HG02763 (cell line): ENCODE data around the gene GPR6.

ENCODE experiments used
- ATAC-seq: cut with Tn5 transposase; IDR thresholded peaks from one replicate; pipeline ENCODE4 v1.9.1; 2021; ENCODE audit warnings: mild to moderate bottlenecking, moderate library complexity; ENCODE audit not compliant: unreplicated experiment

GPR6 gene

GRCh38 chr6:109978174-109979032 lies at the start of gene GPR6:
Gene GPR6 (plus strand): TSS chr6:109978311. CDS start chr6:109979113, 802 bp downstream.
- ATAC-seq = no peak

- no peak for ATAC-seq
These were observed 43.8 kb upstream of the GPR6 start for GRCh38 chr6:109934293-109934692.

GRCh38 chr6:109939654-109940053 lies 38.5 kb upstream of the GPR6 start:
- no peak for ATAC-seq

- ATAC-seq = no peak
These were observed 33.7 kb upstream of the GPR6 start for GRCh38 chr6:109944448-109944847.

GRCh38 chr6:109945091-109945490 lies 33.0 kb upstream of the GPR6 start:
- no peak for ATAC-seq

GRCh38 chr6:109946979-109947378 lies 31.1 kb upstream of the GPR6 start:
- ATAC-seq = no peak

- no peak for ATAC-seq
These were observed 28.6 kb upstream of the GPR6 start for GRCh38 chr6:109949281-109950065.

GRCh38 chr6:109955491-109955890 lies 22.6 kb upstream of the GPR6 start:
- no peak for ATAC-seq

GRCh38 chr6:109958626-109959025 lies 19.5 kb upstream of the GPR6 start:
- ATAC-seq = no peak

- ATAC-seq = no peak
These were observed 16.5 kb upstream of the GPR6 start for GRCh38 chr6:109961611-109962041.

- ATAC-seq = no peak
These were observed 15.8 kb upstream of the GPR6 start for GRCh38 chr6:109962271-109962670.

GRCh38 chr6:109963598-109964170 lies 14.4 kb upstream of the GPR6 start:
- ATAC-seq = no peak

- no peak for ATAC-seq
These were observed 13.2 kb upstream of the GPR6 start for GRCh38 chr6:109964949-109965348.

- ATAC-seq = no peak
These were observed 11.8 kb upstream of the GPR6 start for GRCh38 chr6:109966299-109966698.

- ATAC-seq = no peak
These were observed 329 bp upstream of the GPR6 start for GRCh38 chr6:109977791-109978173.

GRCh38 chr6:109979033-109979921 lies 1.2 kb downstream of the GPR6 start:
- ATAC-seq = no peak

GRCh38 chr6:109984410-109984809 lies 6.3 kb downstream of the GPR6 start:
- no peak for ATAC-seq

- ATAC-seq = no peak
These were observed 9.1 kb downstream of the GPR6 start for GRCh38 chr6:109987196-109987595.

GRCh38 chr6:109991201-109992101 lies 13.3 kb downstream of the GPR6 start:
- no peak for ATAC-seq
